H1 (cell line): ENCODE measurements around the gene CDV3. TPM values are rescaled to one million over a fixed set of nuclear protein-coding genes. Genes with fewer than 3 reads are reported as not detected.

Source experiments
- JUND ChIP-seq: IDR thresholded peaks from 2 replicates; pipeline ENCODE4 v1.6.1; 2011; ENCODE audit warnings: mild to moderate bottlenecking, improper control_type of control experiment, low read length
- SP4 ChIP-seq: IDR thresholded peaks from 2 replicates; pipeline ENCODE4 v1.6.1; 2012; ENCODE audit warnings: low read length, inconsistent platforms
- polyA plus RNA-seq, 7 experiments: library from polyadenylated mRNA; depleted of rRNA in 3 of 7; stranded (reverse) in 5 of 7; unstranded in 2 of 7; fragments of >200 nt in 5 of 7; fragments of 200-250 nt in 2 of 7; gene quantifications; 1 replicate in 5 of 7; 2 replicates in 1 of 7; 4 replicates in 1 of 7; pipeline versions ENCODE4 v1.2.1 to v1.2.3, GENCODE V29; 2011 to 2013; ENCODE audit warnings: missing spikeins in 2 of 7, mixed read lengths in 2 of 7
- total RNA-seq: library from RNA; stranded (reverse); fragmentation: NEBNext Ultra II Directional; extraction: Animal tissue kit (Norgen Biotek cat#: 25700); gene quantifications from 2 replicates; pipeline ENCODE4 v1.2.1, GENCODE V29; 2021
- TF ChIP-seq, protein P1 (sequence below): fragments of 300-600 bp; sonication (generic); IDR thresholded peaks from 2 replicates; pipeline ENCODE4 v1.7.1; 2012; ENCODE audit warnings: low read length, moderate library complexity, mild to moderate bottlenecking, inconsistent platforms; ENCODE audit not compliant: insufficient replicate concordance

CDV3 gene
- total and polyA plus RNA-seq, 2 of the 8 experiments (the other 6 are each of a cell fraction or from before 2014, with no cell fraction given): 29.4 to 163 TPM

DNA sequence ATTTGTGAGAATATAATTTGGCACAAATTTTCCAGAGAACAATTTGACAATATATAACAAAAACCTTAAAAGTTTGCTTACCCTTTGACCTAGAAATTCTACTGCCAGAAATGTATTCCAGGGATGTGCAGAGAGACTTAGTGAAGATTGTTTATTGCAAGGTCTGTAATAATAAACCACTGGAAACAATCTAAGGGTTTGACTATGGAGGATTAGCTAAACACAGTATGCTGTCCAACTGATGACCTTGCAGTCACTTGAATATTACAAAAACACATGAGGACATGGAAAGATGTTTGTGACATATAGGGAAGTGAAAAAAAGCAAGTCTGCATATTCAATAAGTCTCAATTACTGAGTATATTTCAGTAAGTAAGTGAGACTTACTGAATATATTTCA lies 48.1 kb upstream of the CDV3 start (continued):
- TF ChIP-seq, protein P1, sequence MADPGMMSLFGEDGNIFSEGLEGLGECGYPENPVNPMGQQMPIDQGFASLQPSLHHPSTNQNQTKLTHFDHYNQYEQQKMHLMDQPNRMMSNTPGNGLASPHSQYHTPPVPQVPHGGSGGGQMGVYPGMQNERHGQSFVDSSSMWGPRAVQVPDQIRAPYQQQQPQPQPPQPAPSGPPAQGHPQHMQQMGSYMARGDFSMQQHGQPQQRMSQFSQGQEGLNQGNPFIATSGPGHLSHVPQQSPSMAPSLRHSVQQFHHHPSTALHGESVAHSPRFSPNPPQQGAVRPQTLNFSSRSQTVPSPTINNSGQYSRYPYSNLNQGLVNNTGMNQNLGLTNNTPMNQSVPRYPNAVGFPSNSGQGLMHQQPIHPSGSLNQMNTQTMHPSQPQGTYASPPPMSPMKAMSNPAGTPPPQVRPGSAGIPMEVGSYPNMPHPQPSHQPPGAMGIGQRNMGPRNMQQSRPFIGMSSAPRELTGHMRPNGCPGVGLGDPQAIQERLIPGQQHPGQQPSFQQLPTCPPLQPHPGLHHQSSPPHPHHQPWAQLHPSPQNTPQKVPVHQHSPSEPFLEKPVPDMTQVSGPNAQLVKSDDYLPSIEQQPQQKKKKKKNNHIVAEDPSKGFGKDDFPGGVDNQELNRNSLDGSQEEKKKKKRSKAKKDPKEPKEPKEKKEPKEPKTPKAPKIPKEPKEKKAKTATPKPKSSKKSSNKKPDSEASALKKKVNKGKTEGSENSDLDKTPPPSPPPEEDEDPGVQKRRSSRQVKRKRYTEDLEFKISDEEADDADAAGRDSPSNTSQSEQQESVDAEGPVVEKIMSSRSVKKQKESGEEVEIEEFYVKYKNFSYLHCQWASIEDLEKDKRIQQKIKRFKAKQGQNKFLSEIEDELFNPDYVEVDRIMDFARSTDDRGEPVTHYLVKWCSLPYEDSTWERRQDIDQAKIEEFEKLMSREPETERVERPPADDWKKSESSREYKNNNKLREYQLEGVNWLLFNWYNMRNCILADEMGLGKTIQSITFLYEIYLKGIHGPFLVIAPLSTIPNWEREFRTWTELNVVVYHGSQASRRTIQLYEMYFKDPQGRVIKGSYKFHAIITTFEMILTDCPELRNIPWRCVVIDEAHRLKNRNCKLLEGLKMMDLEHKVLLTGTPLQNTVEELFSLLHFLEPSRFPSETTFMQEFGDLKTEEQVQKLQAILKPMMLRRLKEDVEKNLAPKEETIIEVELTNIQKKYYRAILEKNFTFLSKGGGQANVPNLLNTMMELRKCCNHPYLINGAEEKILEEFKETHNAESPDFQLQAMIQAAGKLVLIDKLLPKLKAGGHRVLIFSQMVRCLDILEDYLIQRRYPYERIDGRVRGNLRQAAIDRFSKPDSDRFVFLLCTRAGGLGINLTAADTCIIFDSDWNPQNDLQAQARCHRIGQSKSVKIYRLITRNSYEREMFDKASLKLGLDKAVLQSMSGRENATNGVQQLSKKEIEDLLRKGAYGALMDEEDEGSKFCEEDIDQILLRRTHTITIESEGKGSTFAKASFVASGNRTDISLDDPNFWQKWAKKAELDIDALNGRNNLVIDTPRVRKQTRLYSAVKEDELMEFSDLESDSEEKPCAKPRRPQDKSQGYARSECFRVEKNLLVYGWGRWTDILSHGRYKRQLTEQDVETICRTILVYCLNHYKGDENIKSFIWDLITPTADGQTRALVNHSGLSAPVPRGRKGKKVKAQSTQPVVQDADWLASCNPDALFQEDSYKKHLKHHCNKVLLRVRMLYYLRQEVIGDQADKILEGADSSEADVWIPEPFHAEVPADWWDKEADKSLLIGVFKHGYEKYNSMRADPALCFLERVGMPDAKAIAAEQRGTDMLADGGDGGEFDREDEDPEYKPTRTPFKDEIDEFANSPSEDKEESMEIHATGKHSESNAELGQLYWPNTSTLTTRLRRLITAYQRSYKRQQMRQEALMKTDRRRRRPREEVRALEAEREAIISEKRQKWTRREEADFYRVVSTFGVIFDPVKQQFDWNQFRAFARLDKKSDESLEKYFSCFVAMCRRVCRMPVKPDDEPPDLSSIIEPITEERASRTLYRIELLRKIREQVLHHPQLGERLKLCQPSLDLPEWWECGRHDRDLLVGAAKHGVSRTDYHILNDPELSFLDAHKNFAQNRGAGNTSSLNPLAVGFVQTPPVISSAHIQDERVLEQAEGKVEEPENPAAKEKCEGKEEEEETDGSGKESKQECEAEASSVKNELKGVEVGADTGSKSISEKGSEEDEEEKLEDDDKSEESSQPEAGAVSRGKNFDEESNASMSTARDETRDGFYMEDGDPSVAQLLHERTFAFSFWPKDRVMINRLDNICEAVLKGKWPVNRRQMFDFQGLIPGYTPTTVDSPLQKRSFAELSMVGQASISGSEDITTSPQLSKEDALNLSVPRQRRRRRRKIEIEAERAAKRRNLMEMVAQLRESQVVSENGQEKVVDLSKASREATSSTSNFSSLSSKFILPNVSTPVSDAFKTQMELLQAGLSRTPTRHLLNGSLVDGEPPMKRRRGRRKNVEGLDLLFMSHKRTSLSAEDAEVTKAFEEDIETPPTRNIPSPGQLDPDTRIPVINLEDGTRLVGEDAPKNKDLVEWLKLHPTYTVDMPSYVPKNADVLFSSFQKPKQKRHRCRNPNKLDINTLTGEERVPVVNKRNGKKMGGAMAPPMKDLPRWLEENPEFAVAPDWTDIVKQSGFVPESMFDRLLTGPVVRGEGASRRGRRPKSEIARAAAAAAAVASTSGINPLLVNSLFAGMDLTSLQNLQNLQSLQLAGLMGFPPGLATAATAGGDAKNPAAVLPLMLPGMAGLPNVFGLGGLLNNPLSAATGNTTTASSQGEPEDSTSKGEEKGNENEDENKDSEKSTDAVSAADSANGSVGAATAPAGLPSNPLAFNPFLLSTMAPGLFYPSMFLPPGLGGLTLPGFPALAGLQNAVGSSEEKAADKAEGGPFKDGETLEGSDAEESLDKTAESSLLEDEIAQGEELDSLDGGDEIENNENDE: no peak
- TF ChIP-seq JUND: no peak
- TF ChIP-seq SP4: no peak
- TF ChIP-seq, all 59 proteins: peak for 0
